PC-3 (cell line): ENCODE measurements around the gene PUM2. TPM values are rescaled to one million over a fixed set of nuclear protein-coding genes. Genes with fewer than 3 reads are reported as not detected.

Experiments used
- ATAC-seq: fragments of 200-7000 bp; cut with Tn5 transposase; 2 replicates; pipeline ENCODE4 v1.9.1; 2020; ENCODE audit warnings: mild to moderate bottlenecking, moderate library complexity
- BruUV-seq: library from RNA; stranded (reverse); fragments of 400-500 nt; replicated peaks from 2 replicates; lab custom pipeline; 2021; lab: Mats Ljungman, UMichigan
- CTCF ChIA-PET: fragments of 300-600 bp; sonication (Branson Sonifier 250); formaldehyde crosslinking; loops from one replicate; lab custom pipeline; 2022; ENCODE audit warnings: antibody characterized with exemption; lab: Charles Lee
- POLR2A ChIA-PET: fragments of 300-600 bp; sonication (Branson Sonifier 250); formaldehyde crosslinking; loops from one replicate; lab custom pipeline; 2022; ENCODE audit warnings: antibody characterized with exemption; ENCODE audit not compliant: unreplicated experiment; lab: Charles Lee
- DNase-seq: peaks from one replicate; pipeline ENCODE4 v3.0.0-alpha.2; 2015
- H2AFZ ChIP-seq: fragments of 300-600 bp; sonication (generic); 2 replicates; pipeline ENCODE4 v1.6.0; 2016; ENCODE audit warnings: antibody characterized with exemption, low read length
- H3F3A ChIP-seq: fragments of 300-600 bp; sonication (generic); one replicate; pipeline ENCODE4 v1.6.0; 2017; ENCODE audit warnings: antibody characterized with exemption, low read length, control low read depth, mild to moderate bottlenecking; ENCODE audit not compliant: unreplicated experiment
- H3K27ac ChIP-seq: fragments of 300-600 bp; sonication (generic); 2 replicates; pipeline ENCODE4 v1.5.1; 2016; ENCODE audit warnings: mild to moderate bottlenecking, low read length
- H3K27me3 ChIP-seq: fragments of 300-600 bp; sonication (generic); 2 replicates; pipeline ENCODE4 v1.6.1; 2016; ENCODE audit warnings: low read length, mixed read lengths
- H3K36me3 ChIP-seq: fragments of 300-600 bp; sonication (generic); 2 replicates; pipeline ENCODE4 v1.6.1; 2016; ENCODE audit warnings: low read depth, mixed run types, low read length, mixed read lengths
- H3K4me1 ChIP-seq: fragments of 300-600 bp; sonication (generic); 2 replicates; pipeline ENCODE4 v1.5.1; 2016; ENCODE audit warnings: low read length; ENCODE audit not compliant: insufficient read depth
- H3K4me2 ChIP-seq: fragments of 300-600 bp; sonication (generic); 2 replicates; pipeline ENCODE4 v1.6.0; 2016; ENCODE audit warnings: low read length
- H3K4me3 ChIP-seq: fragments of 300-600 bp; sonication (generic); 2 replicates; pipeline ENCODE4 v1.5.1; 2016; ENCODE audit warnings: mild to moderate bottlenecking, low read length, mixed read lengths
- H3K79me2 ChIP-seq: fragments of 300-600 bp; sonication (generic); 2 replicates; pipeline ENCODE4 v1.6.1; 2017; ENCODE audit warnings: low read length, mixed read lengths
- H3K9ac ChIP-seq: fragments of 300-600 bp; sonication (generic); 2 replicates; pipeline ENCODE4 v1.6.0; 2016; ENCODE audit warnings: mild to moderate bottlenecking, low read length
- H3K9me2 ChIP-seq: fragments of 300-600 bp; sonication (generic); replicated peaks from 2 replicates; pipeline ENCODE4 v1.6.1; 2016; ENCODE audit warnings: mixed run types, low read length, mixed read lengths
- H3K9me3 ChIP-seq: fragments of 300-600 bp; sonication (generic); 2 replicates; pipeline ENCODE4 v1.6.1; 2016; ENCODE audit warnings: low read length, mixed read lengths
- H4K20me1 ChIP-seq: fragments of 300-600 bp; sonication (generic); 2 replicates; pipeline ENCODE4 v1.6.1; 2016; ENCODE audit warnings: low read length, mixed read lengths
- EZH2 ChIP-seq: fragments of 300-600 bp; sonication (generic); IDR thresholded peaks from one replicate; pipeline ENCODE4 v1.6.1; 2017; ENCODE audit warnings: antibody characterized with exemption, mild to moderate bottlenecking, low read length; ENCODE audit not compliant: unreplicated experiment
- EZH2phosphoT487 ChIP-seq: fragments of 300-600 bp; sonication (generic); IDR thresholded peaks from 2 replicates; pipeline ENCODE4 v1.6.1; 2018; ENCODE audit warnings: mild to moderate bottlenecking, antibody characterized with exemption, low read length, borderline replicate concordance
- intact Hi-C: fragments of 100-400 bp; cut with micrococcal nuclease; formaldehyde crosslinking; loops from 2 replicates; pipeline ENCODE4 v1.9.0; 2023
- total RNA-seq: library from RNA; depleted of rRNA; stranded (reverse); fragments of >200 nt; gene quantifications from 2 replicates; pipeline ENCODE4 v1.2.3, GENCODE V29; 2014
- TF ChIP-seq, protein P1 (sequence below): fragments of 300-600 bp; sonication (generic); conservative IDR thresholded peaks from 2 replicates; pipeline ENCODE4 v1.5.1; 2017; ENCODE audit warnings: antibody characterized with exemption, low read depth, mild to moderate bottlenecking, low read length

PUM2 gene
- total RNA-seq, 1 experiment from 2014 or later: 14.9 TPM

- peak overlapping the region; percentile 49 for H3K27ac ChIP-seq
- peaks cover 24% of the 10 kb centered on the region; the same call in 1 of the 2 replicates for H3K79me2 ChIP-seq
- H3K4me3 ChIP-seq: no peak overlapping the region
- TF ChIP-seq EZH2phosphoT487 (no peak), EZH2 (no peak)
- TF ChIP-seq, protein P1, sequence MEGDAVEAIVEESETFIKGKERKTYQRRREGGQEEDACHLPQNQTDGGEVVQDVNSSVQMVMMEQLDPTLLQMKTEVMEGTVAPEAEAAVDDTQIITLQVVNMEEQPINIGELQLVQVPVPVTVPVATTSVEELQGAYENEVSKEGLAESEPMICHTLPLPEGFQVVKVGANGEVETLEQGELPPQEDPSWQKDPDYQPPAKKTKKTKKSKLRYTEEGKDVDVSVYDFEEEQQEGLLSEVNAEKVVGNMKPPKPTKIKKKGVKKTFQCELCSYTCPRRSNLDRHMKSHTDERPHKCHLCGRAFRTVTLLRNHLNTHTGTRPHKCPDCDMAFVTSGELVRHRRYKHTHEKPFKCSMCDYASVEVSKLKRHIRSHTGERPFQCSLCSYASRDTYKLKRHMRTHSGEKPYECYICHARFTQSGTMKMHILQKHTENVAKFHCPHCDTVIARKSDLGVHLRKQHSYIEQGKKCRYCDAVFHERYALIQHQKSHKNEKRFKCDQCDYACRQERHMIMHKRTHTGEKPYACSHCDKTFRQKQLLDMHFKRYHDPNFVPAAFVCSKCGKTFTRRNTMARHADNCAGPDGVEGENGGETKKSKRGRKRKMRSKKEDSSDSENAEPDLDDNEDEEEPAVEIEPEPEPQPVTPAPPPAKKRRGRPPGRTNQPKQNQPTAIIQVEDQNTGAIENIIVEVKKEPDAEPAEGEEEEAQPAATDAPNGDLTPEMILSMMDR: no peak
- peaks cover 15% of the 10 kb centered on the region for H3K4me1 ChIP-seq
- ATAC-seq (peak; percentile 27), DNase-seq (peak; percentile 48)
- H3K9me2 ChIP-seq: no peaks in the 10 kb centered on the region
- CTCF ChIA-PET: no interaction called here
- H2AFZ ChIP-seq: no peak overlapping the region
- peaks cover 11% of the 10 kb centered on the region for H3F3A ChIP-seq
- peak overlapping the region; percentile 50 for H3K4me2 ChIP-seq
- H3K36me3 ChIP-seq: peaks cover 51% of the 10 kb centered on the region
- POLR2A ChIA-PET: interaction anchor here (0.6 to 0.7 kb wide), 2 partner anchors 43 to 161 kb away, joined by 3 read pairs; no protein-coding TSS in a partner anchor
- no peaks in the 10 kb centered on the region for H3K9me3 ChIP-seq
- no peaks in the 10 kb centered on the region for H3K27me3 ChIP-seq
- no peaks in the 10 kb centered on the region for H4K20me1 ChIP-seq
- no TSS peak for BruUV-seq
- intact Hi-C loops: no loop called here
- H3K9ac ChIP-seq: 0 out of 2 replicates have a peak overlapping the region, but pooled peaks have one; percentile 7
Observed at GRCh38 chr2:20288642-20289340, 61.9 kb downstream of the PUM2 start.

- BruUV-seq: no TSS peak
- TF ChIP-seq, protein P1: no peak
- TF ChIP-seq EZH2phosphoT487: no peak
- Histone ChIP-seq H3K36me3 (peaks cover 56% of the 10 kb centered on the region), H3K27me3 (no peaks in the 10 kb centered on the region), H3K9ac (no peak overlapping the region), H3K79me2 (peaks cover 5% of the 10 kb centered on the region; the same call in 1 of the 2 replicates), H3F3A (no peaks in the 10 kb centered on the region), H3K4me2 (no peak overlapping the region), H3K4me1 (no peaks in the 10 kb centered on the region), H3K9me2 (no peaks in the 10 kb centered on the region), H3K27ac (no peak overlapping the region), H2AFZ (no peak overlapping the region), H3K4me3 (no peak overlapping the region), H4K20me1 (no peaks in the 10 kb centered on the region), H3K9me3 (no peaks in the 10 kb centered on the region)
- no peak for DNase-seq
- POLR2A ChIA-PET: no interaction called here
- intact Hi-C loops: no loop called here
- CTCF ChIA-PET: no interaction called here
- no peak for ATAC-seq
Observed at GRCh38 chr2:20282916-20283592, 67.6 kb downstream of the PUM2 start.

DNA sequence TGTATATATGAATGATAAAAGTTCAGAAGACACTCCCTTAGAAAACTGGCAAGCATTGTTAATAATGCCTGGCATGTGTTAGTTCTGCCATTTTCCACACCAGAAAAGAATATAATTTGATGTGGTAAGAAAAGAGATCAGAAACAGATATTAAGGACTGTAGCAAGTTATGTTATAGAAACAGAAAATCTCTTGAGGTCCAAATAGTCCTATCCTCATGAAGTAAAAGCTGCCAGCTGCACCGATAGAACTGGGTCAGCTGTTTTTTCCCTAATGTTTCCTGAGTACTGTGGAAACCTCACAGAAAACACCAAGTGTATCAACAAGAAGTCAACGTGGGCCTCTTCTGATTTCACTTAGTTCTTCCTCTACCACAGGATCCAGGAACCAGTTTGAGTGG lies 68.8 kb downstream of the PUM2 start:
- no peak for DNase-seq
- Histone ChIP-seq H3K4me1 (no peaks in the 10 kb centered on the region), H4K20me1 (no peaks in the 10 kb centered on the region), H3K4me3 (no peak overlapping the region), H3K27me3 (no peaks in the 10 kb centered on the region), H3K9me2 (no peaks in the 10 kb centered on the region), H3K36me3 (peaks cover 49% of the 10 kb centered on the region), H3K79me2 (no peaks in the 10 kb centered on the region), H3K9me3 (no peaks in the 10 kb centered on the region), H3F3A (no peaks in the 10 kb centered on the region), H3K27ac (no peak overlapping the region), H3K4me2 (no peak overlapping the region), H3K9ac (no peak overlapping the region), H2AFZ (no peak overlapping the region)
- ChIA-PET CTCF (no interaction called here), POLR2A (no interaction called here)
- no peak for ATAC-seq
- TF ChIP-seq EZH2phosphoT487 (no peak), EZH2 (no peak)
- TF ChIP-seq, protein P1: no peak
- BruUV-seq: no TSS peak
- intact Hi-C loops: no loop called here
